Natural killer cell (primary cell): ENCODE measurements around the gene ZXDC. TPM values are rescaled to one million over a fixed set of nuclear protein-coding genes. Genes with fewer than 3 reads are reported as not detected.

Experiments
- ATAC-seq, 3 donors: fragments of 150-1000 bp in 2 of 3; fragments of 200-7000 bp in 1 of 3; cut with Tn5 transposase; 1 replicate in 1 of 3; 2 replicates in 2 of 3; pipeline ENCODE4 v1.10.0; 2021; ENCODE audit warnings: mild to moderate bottlenecking in 2 of 3, moderate library complexity in 2 of 3
- DNase-seq, 2 donors: peaks; one replicate each; pipeline versions ENCODE4 v3.0.0 to v3.0.0-alpha.2; 2013 to 2021; ENCODE audit warnings: mixed read lengths in 1 of 2
- H3K27ac ChIP-seq: one replicate; pipeline ENCODE4 v1.5.1; 2013; ENCODE audit warnings: mild to moderate bottlenecking, low read length
- H3K27me3 ChIP-seq: one replicate; pipeline ENCODE4 v1.6.1; 2013; ENCODE audit warnings: low read length; ENCODE audit not compliant: control insufficient read depth, insufficient read depth
- H3K36me3 ChIP-seq: one replicate; pipeline ENCODE4 v1.6.1; 2013; ENCODE audit warnings: low read length; ENCODE audit not compliant: control insufficient read depth, insufficient read depth
- H3K4me1 ChIP-seq: one replicate; pipeline ENCODE4 v1.6.1; 2013; ENCODE audit warnings: low read length; ENCODE audit not compliant: control insufficient read depth, insufficient read depth
- H3K4me3 ChIP-seq: one replicate; pipeline ENCODE4 v1.5.1; 2013; ENCODE audit warnings: low read length
- H3K9me3 ChIP-seq: one replicate; pipeline ENCODE4 v1.6.1; 2013; ENCODE audit warnings: low read length; ENCODE audit not compliant: control insufficient read depth, insufficient read depth
- H3K27ac Mint-ChIP-seq, 2 donors: one replicate each; pipeline ENCODE4 v1.8.0; 2022; ENCODE audit warnings: mild to moderate bottlenecking in 2 of 2, mixed read lengths in 2 of 2, moderate library complexity in 1 of 2
- H3K27me3 Mint-ChIP-seq, 2 donors: one replicate each; pipeline ENCODE4 v1.8.0; 2022; ENCODE audit warnings: low read depth in 2 of 2, mixed read lengths in 2 of 2
- H3K36me3 Mint-ChIP-seq: one replicate; pipeline ENCODE4 v1.8.0; 2022; ENCODE audit warnings: mixed read lengths
- H3K4me1 Mint-ChIP-seq, 2 donors: one replicate each; pipeline ENCODE4 v1.8.0; 2022; ENCODE audit warnings: mixed read lengths in 2 of 2
- H3K4me3 Mint-ChIP-seq: one replicate; pipeline ENCODE4 v1.8.0; 2022; ENCODE audit warnings: mild to moderate bottlenecking, moderate library complexity, mixed read lengths
- H3K9me3 Mint-ChIP-seq, 2 donors: one replicate each; pipeline ENCODE4 v1.8.0; 2022; ENCODE audit warnings: mixed read lengths in 2 of 2
- WGBS: methylation state at CpG from one replicate; pipeline ENCODE4 v1.1.7; 2013; ENCODE audit warnings: missing lambda C conversion rate; ENCODE audit not compliant: insufficient coverage; 5-methylcytosine and 5-hydroxymethylcytosine counted together
- intact Hi-C: fragments of 100-400 bp; cut with micrococcal nuclease; formaldehyde crosslinking; loops from one replicate; pipeline ENCODE4 v1.14.2; 2022
- total RNA-seq, 4 donors: library from RNA; stranded (reverse); fragments of 120-200 nt in 1 of 4; gene quantifications; one replicate each; pipeline versions ENCODE4 v1.2.3 to v1.2.4, GENCODE V29; 2013 to 2022
- TF ChIP-seq, protein P1 (sequence below): fragments of 200-600 bp; IDR thresholded peaks from one replicate; pipeline ENCODE4 v1.8.0; 2022; ENCODE audit warnings: antibody characterized with exemption

The ZXDC gene
- total RNA-seq, 3 donors from 2014 or later (not counting 1 experiment from before 2014, with no cell fraction given) = 56.1 to 70.2 (median 68.4) TPM

DNA sequence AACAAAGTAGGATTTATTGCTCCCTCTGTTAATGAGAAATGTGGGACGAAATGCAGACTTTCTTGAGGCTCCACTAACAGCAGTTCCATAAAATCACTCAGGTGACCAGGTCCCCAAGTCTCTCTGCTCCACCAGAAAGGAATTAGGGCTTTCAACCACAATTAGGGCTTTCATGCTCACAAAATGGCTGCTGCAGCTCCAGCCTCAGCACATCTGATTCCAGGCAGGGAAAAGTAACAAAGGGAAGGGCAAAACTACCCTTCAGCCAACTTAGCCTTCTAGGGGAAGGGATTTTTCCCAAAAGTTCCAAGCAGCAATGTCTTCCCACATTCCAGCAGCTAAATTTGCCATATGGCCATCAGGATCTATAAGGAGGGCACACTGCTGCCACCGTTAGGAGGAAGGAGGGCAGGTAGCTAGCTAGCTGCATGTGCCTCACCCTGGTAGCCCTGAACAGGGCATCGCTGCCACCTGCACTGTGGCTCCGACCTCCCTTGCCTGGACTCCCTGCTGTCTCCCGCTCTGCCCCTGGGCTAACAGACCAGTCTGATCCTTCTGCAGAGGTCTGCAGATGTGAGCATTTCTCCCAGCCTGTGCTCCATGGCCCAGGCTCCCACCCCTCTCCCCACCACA is 68.2 kb downstream of the ZXDC start:
- H3K4me3 ChIP-seq = no peak overlapping the region
- Mint-ChIP-seq H3K27ac (no peak overlapping the region), H3K36me3 (no peaks in the 10 kb centered on the region), H3K4me3 (no peak overlapping the region), H3K9me3 (no peaks in the 10 kb centered on the region), H3K27me3 (peaks cover 18 to 31% of the 10 kb centered on the region in 2 donors), H3K4me1 (no peaks in the 10 kb centered on the region)
- ATAC-seq (no peak), DNase-seq (no peak)
- H3K4me1 ChIP-seq = no peaks in the 10 kb centered on the region
- intact Hi-C loops = no loop called here
- WGBS = 82% methylated on average over 5 of the region's 5 CpGs
- H3K27me3 ChIP-seq = peaks cover 2% of the 10 kb centered on the region
- H3K9me3 ChIP-seq = no peaks in the 10 kb centered on the region
- TF ChIP-seq, protein P1, sequence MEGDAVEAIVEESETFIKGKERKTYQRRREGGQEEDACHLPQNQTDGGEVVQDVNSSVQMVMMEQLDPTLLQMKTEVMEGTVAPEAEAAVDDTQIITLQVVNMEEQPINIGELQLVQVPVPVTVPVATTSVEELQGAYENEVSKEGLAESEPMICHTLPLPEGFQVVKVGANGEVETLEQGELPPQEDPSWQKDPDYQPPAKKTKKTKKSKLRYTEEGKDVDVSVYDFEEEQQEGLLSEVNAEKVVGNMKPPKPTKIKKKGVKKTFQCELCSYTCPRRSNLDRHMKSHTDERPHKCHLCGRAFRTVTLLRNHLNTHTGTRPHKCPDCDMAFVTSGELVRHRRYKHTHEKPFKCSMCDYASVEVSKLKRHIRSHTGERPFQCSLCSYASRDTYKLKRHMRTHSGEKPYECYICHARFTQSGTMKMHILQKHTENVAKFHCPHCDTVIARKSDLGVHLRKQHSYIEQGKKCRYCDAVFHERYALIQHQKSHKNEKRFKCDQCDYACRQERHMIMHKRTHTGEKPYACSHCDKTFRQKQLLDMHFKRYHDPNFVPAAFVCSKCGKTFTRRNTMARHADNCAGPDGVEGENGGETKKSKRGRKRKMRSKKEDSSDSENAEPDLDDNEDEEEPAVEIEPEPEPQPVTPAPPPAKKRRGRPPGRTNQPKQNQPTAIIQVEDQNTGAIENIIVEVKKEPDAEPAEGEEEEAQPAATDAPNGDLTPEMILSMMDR = no peak
- no peaks in the 10 kb centered on the region for H3K36me3 ChIP-seq
- H3K27ac ChIP-seq = no peak overlapping the region

DNA sequence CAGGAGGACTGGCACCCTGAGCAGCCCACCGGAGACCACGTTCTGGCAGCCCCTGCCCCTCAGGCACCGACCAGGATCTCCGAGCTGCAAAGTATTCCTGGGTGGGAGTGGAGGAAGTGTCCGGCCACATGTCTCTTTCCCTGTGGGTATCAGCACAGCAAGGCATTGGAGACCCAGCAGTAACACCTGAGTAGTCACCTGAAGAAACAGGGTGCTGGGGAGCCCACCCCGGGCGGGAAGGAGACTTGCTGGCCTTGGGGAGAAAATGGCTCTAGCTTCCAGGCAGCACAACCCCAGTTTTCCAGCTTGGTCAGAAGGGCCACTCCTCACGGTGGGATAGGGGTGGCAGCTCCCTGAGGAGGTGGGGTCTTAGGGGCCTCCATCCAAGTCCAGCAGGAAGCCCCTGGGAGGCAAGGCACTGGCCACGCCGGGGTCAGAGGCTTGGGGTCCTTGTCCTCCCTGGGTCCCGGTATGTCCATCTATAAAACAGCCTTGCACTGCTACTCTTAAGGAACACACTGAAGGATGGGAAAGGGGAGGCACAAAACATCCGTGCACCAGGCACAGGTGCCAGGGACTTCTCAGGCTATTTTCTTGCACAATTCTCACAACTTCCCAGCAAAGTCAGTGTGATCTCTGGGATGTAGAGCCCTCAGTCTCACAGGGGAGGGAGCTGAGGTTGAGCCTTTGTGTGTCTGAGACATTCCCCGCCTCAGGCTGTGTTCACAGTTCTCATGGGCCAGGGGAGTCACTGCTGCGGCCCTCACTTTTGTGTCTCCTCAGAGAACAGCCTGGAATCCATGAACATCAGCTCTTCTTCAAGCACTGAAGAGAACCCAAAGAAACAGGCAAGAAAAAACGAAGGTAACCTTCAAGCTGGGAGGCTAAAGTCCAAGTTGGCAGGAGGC is 69.0 kb downstream of the ZXDC start:
- DNase-seq = no peak
- 84% methylated on average over 14 of the region's 15 CpGs for WGBS
- TF ChIP-seq, protein P1 = no peak
- Histone ChIP-seq H3K4me3 (no peak overlapping the region), H3K27ac (no peak overlapping the region), H3K4me1 (no peaks in the 10 kb centered on the region), H3K27me3 (no peaks in the 10 kb centered on the region), H3K36me3 (no peaks in the 10 kb centered on the region), H3K9me3 (no peaks in the 10 kb centered on the region)
- Mint-ChIP-seq H3K36me3 (no peaks in the 10 kb centered on the region), H3K27ac (no peak overlapping the region), H3K4me1 (no peaks in the 10 kb centered on the region), H3K27me3 (peaks cover 18 to 23% of the 10 kb centered on the region in 2 donors), H3K4me3 (no peak overlapping the region), H3K9me3 (no peaks in the 10 kb centered on the region)
- intact Hi-C loops = no loop called here
- no peak for ATAC-seq

DNA sequence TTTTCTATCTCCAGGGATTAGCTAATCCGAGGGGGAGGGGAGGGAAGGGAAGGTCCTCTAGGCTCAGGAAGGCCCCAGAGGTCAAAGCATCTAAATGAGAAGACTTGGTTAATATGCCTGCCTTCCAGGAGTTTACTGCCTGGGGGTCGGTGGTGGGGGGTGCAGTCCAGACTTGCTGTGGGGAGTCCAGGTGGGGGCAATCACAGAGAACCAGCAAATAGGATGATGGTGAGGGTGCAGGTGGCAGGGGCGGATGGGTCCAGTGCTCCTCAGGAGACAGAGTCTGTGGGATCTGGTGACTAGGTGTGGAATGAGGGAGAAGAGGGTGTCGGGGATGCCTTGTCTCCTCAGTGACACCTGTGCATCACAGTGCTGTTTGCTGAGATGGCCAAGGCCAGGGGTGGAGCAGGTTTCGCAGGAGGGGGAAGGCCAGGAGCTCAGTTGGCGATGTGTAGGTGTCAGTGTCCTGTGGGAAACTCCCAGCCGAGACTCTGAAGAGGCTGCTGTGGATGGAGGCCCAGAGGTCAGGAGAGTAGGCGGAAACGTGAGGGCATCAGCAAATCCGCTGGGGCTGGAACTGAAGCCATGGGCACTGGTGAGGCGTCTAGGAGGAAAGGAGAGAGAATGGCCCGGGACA is 72.9 kb downstream of the ZXDC start:
- Mint-ChIP-seq H3K4me1 (no peaks in the 10 kb centered on the region), H3K4me3 (no peak overlapping the region), H3K27ac (no peak overlapping the region), H3K9me3 (no peaks in the 10 kb centered on the region), H3K27me3 (peaks cover 0 to 6% of the 10 kb centered on the region in 2 donors), H3K36me3 (no peaks in the 10 kb centered on the region)
- Histone ChIP-seq H3K4me1 (no peaks in the 10 kb centered on the region), H3K9me3 (peaks cover 6% of the 10 kb centered on the region), H3K36me3 (no peaks in the 10 kb centered on the region), H3K4me3 (no peak overlapping the region), H3K27me3 (no peaks in the 10 kb centered on the region), H3K27ac (no peak overlapping the region)
- TF ChIP-seq, protein P1 = no peak
- 89% methylated on average over 12 of the region's 12 CpGs for WGBS
- no peak for DNase-seq
- ATAC-seq = no peak
- intact Hi-C loops = no loop called here
